OCI-LY3 (cell line): ENCODE data around the gene NSG1.

ENCODE experiments used
- H2AFZ ChIP-seq: fragments of 200-600, 300-600 bp; shearing (Covaris generic); 2 replicates; pipeline ENCODE4 v1.6.0; 2014; ENCODE audit warnings: antibody characterized with exemption, low read depth, low read length
- H3K27ac ChIP-seq: fragments of 200-600, 300-600 bp; sonication (generic); 2 replicates; pipeline ENCODE4 v1.5.1; 2014; ENCODE audit warnings: mild to moderate bottlenecking, low read length, moderate library complexity, mixed read lengths
- H3K27me3 ChIP-seq: fragments of 200-600, 300-600 bp; sonication (generic); 2 replicates; pipeline ENCODE4 v1.6.1; 2014; ENCODE audit warnings: low read depth, low read length, mixed read lengths
- H3K36me3 ChIP-seq: fragments of 200-600, 300-600 bp; sonication (generic); replicated peaks from 2 replicates; pipeline ENCODE3; 2014; ENCODE audit warnings: low read depth, low read length, mixed read lengths
- H3K4me1 ChIP-seq: fragments of 300-600, 200-600 bp; sonication (generic); 2 replicates; pipeline ENCODE4 v1.6.1; 2014; ENCODE audit warnings: low read length, mixed read lengths
- H3K4me2 ChIP-seq: fragments of 200-600, 300-600 bp; sonication (generic); 2 replicates; pipeline ENCODE4 v1.6.1; 2014; ENCODE audit warnings: low read length, mixed read lengths
- H3K4me3 ChIP-seq: fragments of 300-600, 200-600 bp; sonication (generic); 2 replicates; pipeline ENCODE4 v1.5.1; 2014; ENCODE audit warnings: antibody characterized with exemption, mild to moderate bottlenecking, low read length, moderate library complexity
- H3K79me2 ChIP-seq: fragments of 300-600, 200-600 bp; shearing (Covaris generic); 2 replicates; pipeline ENCODE4 v1.6.1; 2014; ENCODE audit warnings: mild to moderate bottlenecking, low read length, mixed read lengths
- H3K9ac ChIP-seq: fragments of 300-600, 200-600 bp; shearing (Covaris generic); 2 replicates; pipeline ENCODE4 v1.6.0; 2014; ENCODE audit warnings: mild to moderate bottlenecking, low read length, moderate library complexity
- H3K9me3 ChIP-seq: fragments of 200-600, 300-600 bp; shearing (Covaris generic); 2 replicates; pipeline ENCODE4 v1.6.1; 2014; ENCODE audit warnings: low read length, mixed read lengths; ENCODE audit not compliant: insufficient read depth
- H4K20me1 ChIP-seq: fragments of 200-600, 300-600 bp; sonication (generic); 2 replicates; pipeline ENCODE4 v1.6.1; 2016; ENCODE audit warnings: low read length, mixed read lengths; ENCODE audit not compliant: insufficient read depth
- CTCF ChIP-seq: fragments of 200-600, 300-600 bp; sonication (generic); IDR thresholded peaks from 2 replicates; pipeline ENCODE4 v1.5.1; 2014; ENCODE audit warnings: antibody characterized with exemption, low read length, low read depth
- EZH2phosphoT487 ChIP-seq: fragments of 200-600 bp; shearing (Covaris generic); IDR thresholded peaks from 2 replicates; pipeline ENCODE4 v1.6.1; 2018; ENCODE audit warnings: antibody characterized with exemption, mixed run types, low read depth

Gene NSG1

GRCh38 chr4:4349867-4350266 lies 37.0 kb upstream of the NSG1 start:
- Histone ChIP-seq H4K20me1 (peaks cover 26% of the 10 kb centered on the region; the same call in 1 of the 2 replicates), H3K4me2 (no peak overlapping the region), H3K9me3 (no peaks in the 10 kb centered on the region), H3K27ac (no peak overlapping the region), H3K9ac (no peak overlapping the region), H3K4me3 (no peak overlapping the region), H3K4me1 (peaks cover 27% of the 10 kb centered on the region), H3K79me2 (peaks cover 23% of the 10 kb centered on the region), H3K27me3 (no peaks in the 10 kb centered on the region), H3K36me3 (peaks cover 58% of the 10 kb centered on the region), H2AFZ (no peak overlapping the region)
- TF ChIP-seq EZH2phosphoT487 (no peak), CTCF (no peak)

- Histone ChIP-seq H3K4me3 (no peak overlapping the region), H4K20me1 (peaks cover 34% of the 10 kb centered on the region; the same call in 1 of the 2 replicates), H3K9me3 (no peaks in the 10 kb centered on the region), H3K4me1 (peaks cover 18% of the 10 kb centered on the region), H3K79me2 (peaks cover 18% of the 10 kb centered on the region), H2AFZ (no peak overlapping the region), H3K27me3 (no peaks in the 10 kb centered on the region), H3K36me3 (peaks cover 63% of the 10 kb centered on the region), H3K4me2 (no peak overlapping the region), H3K27ac (no peak overlapping the region), H3K9ac (no peak overlapping the region)
- no peak for TF ChIP-seq EZH2phosphoT487
- TF ChIP-seq CTCF = no peak
Measured at GRCh38 chr4:4350909-4351308, 36.0 kb upstream of the NSG1 start.

- Histone ChIP-seq H3K4me2 (no peak overlapping the region), H3K79me2 (no peaks in the 10 kb centered on the region), H3K9ac (no peak overlapping the region), H3K4me1 (peaks cover 18% of the 10 kb centered on the region), H4K20me1 (peaks cover 32% of the 10 kb centered on the region; the same call in 1 of the 2 replicates), H3K36me3 (peaks cover 44% of the 10 kb centered on the region), H3K27me3 (no peaks in the 10 kb centered on the region), H2AFZ (no peak overlapping the region), H3K9me3 (no peaks in the 10 kb centered on the region), H3K27ac (no peak overlapping the region), H3K4me3 (no peak overlapping the region)
- TF ChIP-seq CTCF = no peak
Measured at GRCh38 chr4:4355302-4355701, 31.6 kb upstream of the NSG1 start.

- H3K27ac ChIP-seq = no peak overlapping the region
- TF ChIP-seq EZH2phosphoT487 (no peak), CTCF (no peak)
- peaks cover 25% of the 10 kb centered on the region for H3K4me1 ChIP-seq
- H3K9ac ChIP-seq = no peak overlapping the region
- no peaks in the 10 kb centered on the region for H3K79me2 ChIP-seq
- H3K9me3 ChIP-seq = no peaks in the 10 kb centered on the region
- H2AFZ ChIP-seq = no peak overlapping the region
- peaks cover 32% of the 10 kb centered on the region; the same call in 1 of the 2 replicates for H4K20me1 ChIP-seq
- no peak overlapping the region for H3K4me3 ChIP-seq
- H3K36me3 ChIP-seq = peaks cover 44% of the 10 kb centered on the region
- H3K27me3 ChIP-seq = no peaks in the 10 kb centered on the region
- H3K4me2 ChIP-seq = no peak overlapping the region
Measured at GRCh38 chr4:4356106-4357041, 30.5 kb upstream of the NSG1 start.
